Gastrocnemius medialis (tissue), 4 donors: ENCODE measurements around the gene SORL1. TPM values are rescaled to one million over a fixed set of nuclear protein-coding genes. Genes with fewer than 3 reads are reported as not detected.

Source experiments
- ATAC-seq, 2 donors: fragments of 150-250 bp; one replicate each; pipeline ENCODE4 v1.9.1; 2016
- DNase-seq, 2 donors: peaks; one replicate each; pipeline ENCODE4 v3.0.0-alpha.2; 2019
- H3K27ac ChIP-seq, 4 donors: fragments of 200-600 bp; sonication (generic); 1 replicate in 1 of 4; 2 replicates in 3 of 4; pipeline ENCODE4 v1.5.1; 2016 to 2018; ENCODE audit warnings: mild to moderate bottlenecking in 2 of 4, moderate library complexity in 1 of 4
- H3K27me3 ChIP-seq, 3 donors: fragments of 200-600 bp; sonication (generic) in 2 of 3; 1 replicate in 1 of 3; 2 replicates in 2 of 3; pipeline versions ENCODE4 v1.5.1 to v1.6.0; 2016 to 2019; ENCODE audit warnings: mild to moderate bottlenecking in 1 of 3, moderate library complexity in 1 of 3
- H3K36me3 ChIP-seq, 2 donors: fragments of 200-600 bp; sonication (generic) in 1 of 2; one replicate each; pipeline ENCODE4 v1.5.1; 2017 to 2018
- H3K4me1 ChIP-seq, 2 donors: fragments of 200-600 bp; sonication (generic) in 1 of 2; one replicate each; pipeline ENCODE4 v1.5.1; 2016 to 2017; ENCODE audit warnings: mild to moderate bottlenecking in 2 of 2
- H3K4me3 ChIP-seq, 4 donors: fragments of 200-600 bp; sonication (generic) in 3 of 4; 1 replicate in 1 of 4; 2 replicates in 3 of 4; pipeline ENCODE4 v1.5.1; 2016 to 2019; ENCODE audit warnings: mild to moderate bottlenecking in 2 of 4
- H3K9me3 ChIP-seq, 3 donors: fragments of 200-600 bp; sonication (generic) in 2 of 3; 1 replicate in 1 of 3; 2 replicates in 2 of 3; pipeline ENCODE4 v1.5.1; 2016 to 2019
- CTCF ChIP-seq, 5 experiments: fragments of 450-650 bp in 3 of 5; fragments of 200-600 bp in 2 of 5; sonication (generic) in 2 of 5; IDR thresholded peaks in 4 of 5; conservative IDR thresholded peaks in 1 of 5; 1 replicate in 4 of 5; 2 replicates in 1 of 5; pipeline ENCODE4 v1.5.1; 2016 to 2019; ENCODE audit warnings: antibody characterized with exemption in 5 of 5, mild to moderate bottlenecking in 3 of 5, moderate library complexity in 3 of 5
- POLR2A ChIP-seq, 2 donors: fragments of 450-650 bp; IDR thresholded peaks; one replicate each; pipeline ENCODE4 v1.6.1; 2017; ENCODE audit warnings: antibody characterized with exemption in 2 of 2, mild to moderate bottlenecking in 2 of 2, moderate library complexity in 2 of 2
- in situ Hi-C, 4 donors: fragments of 200-750 bp; cut with MboI; loops; one replicate each; pipeline versions ENCODE4 v1.15.0 to v1.8.0; 2017; ENCODE audit warnings: low sequenced_read_pairs in 4 of 4
- intact Hi-C: fragments of 100-400 bp; cut with DNase I; formaldehyde crosslinking; loops from one replicate; pipeline ENCODE4 v1.15.1; 2023; ENCODE audit warnings: low total_unique reads
- total RNA-seq, 4 donors: library from RNA; depleted of rRNA; stranded (reverse); fragments of >200 nt; gene quantifications; one replicate each; pipeline versions ENCODE4 v1.1.0 to v1.2.3, GENCODE V29; 2016

SORL1 gene
- total RNA-seq, 4 donors from 2014 or later, result 0.78 to 2.7 (median 2.3) TPM

GRCh38 chr11:121412000-121412587, 40.0 kb upstream of the SORL1 start:
- Histone ChIP-seq H3K27me3 (no peaks in the 10 kb centered on the region), H3K36me3 (no peaks in the 10 kb centered on the region), H3K27ac (no peak overlapping the region), H3K4me1 (peaks cover 3% of the 10 kb centered on the region in 2 donors), H3K4me3 (no peak overlapping the region), H3K9me3 (no peaks in the 10 kb centered on the region)
- intact Hi-C loops, result no loop called here
- in situ Hi-C loops, result no loop called here
- TF ChIP-seq CTCF (IDR thresholded peaks at IDR 0.05 in 4 of 5, conservative IDR thresholded peaks at IDR 0.05 in 1 of 5), result no peak
- TF ChIP-seq POLR2A (IDR thresholded peaks at IDR 0.05), result no peak
- DNase-seq (no peak), ATAC-seq (no peak)

- Histone ChIP-seq H3K9me3 (no peaks in the 10 kb centered on the region), H3K4me3 (no peak overlapping the region), H3K27me3 (no peaks in the 10 kb centered on the region), H3K36me3 (no peaks in the 10 kb centered on the region), H3K27ac (no peak overlapping the region), H3K4me1 (peaks cover 4% of the 10 kb centered on the region in 2 donors)
- no peak for DNase-seq
- in situ Hi-C loops, result no loop called here
- TF ChIP-seq POLR2A (IDR thresholded peaks at IDR 0.05) (no peak), CTCF (IDR thresholded peaks at IDR 0.05 in 4 of 5, conservative IDR thresholded peaks at IDR 0.05 in 1 of 5) (no peak)
- intact Hi-C loops, result no loop called here
- ATAC-seq, result no peak
These were observed 39.3 kb upstream of the SORL1 start for GRCh38 chr11:121412711-121413415.

- in situ Hi-C loops (no loop called here), intact Hi-C loops (no loop called here)
- H3K27ac ChIP-seq, result no peak overlapping the region
- TF ChIP-seq POLR2A (IDR thresholded peaks at IDR 0.05), result no peak
- no peak for TF ChIP-seq CTCF (IDR thresholded peaks at IDR 0.05 in 4 of 5, conservative IDR thresholded peaks at IDR 0.05 in 1 of 5)
- ATAC-seq (no peak), DNase-seq (no peak)
- H3K4me3 ChIP-seq, result no peak overlapping the region
- peaks cover 4% of the 10 kb centered on the region in 2 donors for H3K4me1 ChIP-seq
- no peaks in the 10 kb centered on the region for H3K27me3 ChIP-seq
- no peaks in the 10 kb centered on the region for H3K36me3 ChIP-seq
- H3K9me3 ChIP-seq, result no peaks in the 10 kb centered on the region
These were observed 37.8 kb upstream of the SORL1 start for GRCh38 chr11:121414141-121414913.

- in situ Hi-C loops (no loop called here), intact Hi-C loops (no loop called here)
- no peak overlapping the region for H3K27ac ChIP-seq
- H3K36me3 ChIP-seq, result no peaks in the 10 kb centered on the region
- ATAC-seq, result no peak
- DNase-seq, result no peak
- H3K27me3 ChIP-seq, result no peaks in the 10 kb centered on the region
- H3K9me3 ChIP-seq, result no peaks in the 10 kb centered on the region
- TF ChIP-seq POLR2A (IDR thresholded peaks at IDR 0.05) (no peak), CTCF (IDR thresholded peaks at IDR 0.05 in 4 of 5, conservative IDR thresholded peaks at IDR 0.05 in 1 of 5) (no peak)
- peaks cover 4% of the 10 kb centered on the region in 2 donors for H3K4me1 ChIP-seq
- no peak overlapping the region for H3K4me3 ChIP-seq
These were observed 36.3 kb upstream of the SORL1 start for GRCh38 chr11:121415856-121416255.
